ENCODE data around the gene CD27.
"Not testable (repeated sequence)": the region's sequence is repeated elsewhere in the genome, so short reads cannot be mapped to it uniquely, and the experiment has no call there.

Gene CD27

DNA sequence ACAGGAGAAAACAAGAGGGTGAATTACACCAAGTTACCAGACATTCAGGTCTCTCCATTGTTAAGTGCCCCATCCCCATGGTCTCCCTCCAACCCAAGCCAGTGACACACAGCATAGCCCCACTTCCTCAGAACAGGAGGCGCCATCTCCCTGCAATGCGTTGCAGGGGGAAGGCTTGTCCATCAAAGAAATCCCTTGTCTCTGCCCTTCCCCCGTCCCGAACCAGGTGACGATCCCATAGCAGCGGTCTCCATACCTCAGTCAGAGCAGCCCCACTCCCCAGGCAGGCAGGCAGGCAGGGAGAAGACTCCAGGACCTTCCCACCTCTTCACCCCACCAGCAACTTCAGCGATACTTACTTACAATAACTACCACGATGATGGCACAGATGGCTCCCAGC, 19.8 kb downstream of the CD27 start:
- no peak for DNase-seq (ENCODE audit: extremely low spot score)
- CTCF ChIA-PET: interaction anchor here (1.0 to 8.0 kb wide), 20 partner anchors 10 to 400 kb away, joined by 3 to 89 read pairs (median 12); partner anchors contain the start of genes CD27, LPAR5, MRPL51 and TAPBPL
- POLR2A ChIA-PET: interaction anchor here (1.5 kb wide), 1 partner anchor 70 kb away, joined by 6 read pairs; the partner anchor contains the start of gene GAPDH
- TF ChIP-seq, protein P1, sequence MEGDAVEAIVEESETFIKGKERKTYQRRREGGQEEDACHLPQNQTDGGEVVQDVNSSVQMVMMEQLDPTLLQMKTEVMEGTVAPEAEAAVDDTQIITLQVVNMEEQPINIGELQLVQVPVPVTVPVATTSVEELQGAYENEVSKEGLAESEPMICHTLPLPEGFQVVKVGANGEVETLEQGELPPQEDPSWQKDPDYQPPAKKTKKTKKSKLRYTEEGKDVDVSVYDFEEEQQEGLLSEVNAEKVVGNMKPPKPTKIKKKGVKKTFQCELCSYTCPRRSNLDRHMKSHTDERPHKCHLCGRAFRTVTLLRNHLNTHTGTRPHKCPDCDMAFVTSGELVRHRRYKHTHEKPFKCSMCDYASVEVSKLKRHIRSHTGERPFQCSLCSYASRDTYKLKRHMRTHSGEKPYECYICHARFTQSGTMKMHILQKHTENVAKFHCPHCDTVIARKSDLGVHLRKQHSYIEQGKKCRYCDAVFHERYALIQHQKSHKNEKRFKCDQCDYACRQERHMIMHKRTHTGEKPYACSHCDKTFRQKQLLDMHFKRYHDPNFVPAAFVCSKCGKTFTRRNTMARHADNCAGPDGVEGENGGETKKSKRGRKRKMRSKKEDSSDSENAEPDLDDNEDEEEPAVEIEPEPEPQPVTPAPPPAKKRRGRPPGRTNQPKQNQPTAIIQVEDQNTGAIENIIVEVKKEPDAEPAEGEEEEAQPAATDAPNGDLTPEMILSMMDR (IDR thresholded peaks at IDR 0.05; ENCODE audit: control extremely low read depth, extremely low read depth, low read depth, missing control alignments): no peak

DNA sequence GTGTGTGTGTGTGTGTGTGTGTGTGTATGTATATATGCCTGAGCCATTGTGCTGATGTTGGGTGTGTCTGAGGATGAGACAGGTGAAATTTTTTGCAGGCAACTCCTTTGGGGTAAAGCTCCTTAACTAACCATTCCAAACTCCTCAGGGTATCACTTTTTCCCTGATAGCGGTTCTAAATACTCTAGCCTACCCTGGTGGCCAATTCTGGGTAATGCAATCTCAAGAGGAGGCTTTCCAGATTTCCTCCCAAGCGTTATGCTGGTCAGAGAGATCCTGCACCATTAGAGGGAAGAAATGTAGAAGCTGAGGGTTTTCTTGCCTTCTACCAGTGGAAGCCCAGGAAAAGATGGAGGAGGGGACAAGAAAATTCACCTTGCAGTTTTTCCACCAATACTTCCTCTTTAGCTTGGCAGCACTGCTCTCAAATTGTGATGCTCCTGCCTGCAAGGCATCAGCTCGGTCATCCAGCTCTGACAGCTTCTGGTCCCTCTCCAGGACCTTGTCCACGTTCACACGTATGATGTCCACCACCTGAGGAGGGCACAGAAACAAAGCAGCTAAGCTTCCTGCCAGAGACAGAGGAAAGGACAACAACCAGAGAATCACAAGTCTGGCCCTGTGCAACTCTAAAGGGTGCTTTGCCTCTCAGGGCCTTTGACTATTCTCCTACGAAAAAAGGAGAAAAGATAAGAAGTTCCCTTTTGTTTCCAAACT, 20.9 kb downstream of the CD27 start:
- CTCF ChIA-PET: interaction anchor here (0.7 to 3.7 kb wide), 41 partner anchors 9 to 401 kb away, joined by 3 to 89 read pairs (median 5); partner anchors contain the start of genes CD27, GAPDH, LPAR5 and MRPL51
- POLR2A ChIA-PET: interaction anchor here (0.5 to 1.5 kb wide), 6 partner anchors 16 to 142 kb away, joined by 3 to 6 read pairs (median 4); partner anchors contain the start of gene GAPDH
- DNase-seq (ENCODE audit: extremely low spot score): no peak
- TF ChIP-seq, protein P1 (IDR thresholded peaks at IDR 0.05; ENCODE audit: control extremely low read depth, extremely low read depth, low read depth, missing control alignments): peak; percentile 86

DNA sequence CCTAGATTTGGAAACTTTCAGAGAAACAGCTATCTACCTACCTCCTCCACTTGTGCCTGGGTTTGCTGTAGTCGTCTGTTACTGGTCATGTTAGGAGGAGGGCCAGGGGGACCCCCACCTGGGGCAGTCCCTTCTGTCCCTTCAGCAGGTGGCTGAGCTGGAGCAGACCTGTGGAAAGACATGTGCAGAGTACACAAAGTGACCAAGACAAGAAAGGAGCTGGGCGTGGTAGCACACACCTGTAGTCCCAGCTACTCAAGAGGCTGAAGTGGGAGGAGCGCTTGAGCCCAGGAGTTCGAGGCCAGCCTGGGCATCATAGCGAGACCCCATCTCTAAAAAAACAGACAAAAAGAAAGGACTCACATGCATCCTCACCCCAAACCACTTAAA, 21.4 kb downstream of the CD27 start:
- POLR2A ChIA-PET: interaction anchor here (0.5 to 1.4 kb wide), 3 partner anchors 10 to 40 kb away, joined by 3 to 5 read pairs (median 4); no protein-coding TSS in a partner anchor
- TF ChIP-seq, protein P1 (IDR thresholded peaks at IDR 0.05; ENCODE audit: control extremely low read depth, extremely low read depth, low read depth, missing control alignments): no peak
- DNase-seq (ENCODE audit: extremely low spot score): no peak
- CTCF ChIA-PET: interaction anchor here (0.7 to 3.7 kb wide), 33 partner anchors 8 to 401 kb away, joined by 3 to 89 read pairs (median 5); partner anchors contain the start of genes CD27, GAPDH, MRPL51 and TAPBPL

DNA sequence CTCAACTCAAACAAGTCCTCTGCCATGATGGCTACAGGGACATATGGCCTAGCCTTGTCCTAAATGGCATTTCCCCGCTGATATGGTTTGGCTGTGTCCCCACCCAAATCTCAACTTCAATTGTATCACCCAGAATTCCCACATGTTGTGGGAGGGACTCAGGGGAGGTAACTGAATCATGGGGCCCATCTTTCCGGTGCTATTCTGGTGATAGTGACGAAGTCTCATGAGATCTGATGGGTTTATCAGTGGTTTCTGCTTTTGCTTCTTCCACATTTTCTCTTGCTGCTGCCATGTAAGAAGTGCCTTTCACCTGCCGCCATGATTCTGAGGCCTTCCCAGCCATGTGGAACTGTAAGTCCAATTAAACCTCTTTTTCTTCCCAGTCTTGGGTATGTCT, 22.0 kb downstream of the CD27 start:
- DNase-seq (ENCODE audit: extremely low spot score): not testable (repeated sequence)
- ChIA-PET POLR2A (interaction anchor here (0.5 to 1.4 kb wide), 2 partner anchors 10 to 41 kb away, joined by 3 to 4 read pairs; no protein-coding TSS in a partner anchor), CTCF (interaction anchor here (1.1 to 3.7 kb wide), 8 partner anchors 13 to 138 kb away, joined by 3 to 89 read pairs (median 20); partner anchors contain the start of genes CD27, MRPL51 and TAPBPL)

DNA sequence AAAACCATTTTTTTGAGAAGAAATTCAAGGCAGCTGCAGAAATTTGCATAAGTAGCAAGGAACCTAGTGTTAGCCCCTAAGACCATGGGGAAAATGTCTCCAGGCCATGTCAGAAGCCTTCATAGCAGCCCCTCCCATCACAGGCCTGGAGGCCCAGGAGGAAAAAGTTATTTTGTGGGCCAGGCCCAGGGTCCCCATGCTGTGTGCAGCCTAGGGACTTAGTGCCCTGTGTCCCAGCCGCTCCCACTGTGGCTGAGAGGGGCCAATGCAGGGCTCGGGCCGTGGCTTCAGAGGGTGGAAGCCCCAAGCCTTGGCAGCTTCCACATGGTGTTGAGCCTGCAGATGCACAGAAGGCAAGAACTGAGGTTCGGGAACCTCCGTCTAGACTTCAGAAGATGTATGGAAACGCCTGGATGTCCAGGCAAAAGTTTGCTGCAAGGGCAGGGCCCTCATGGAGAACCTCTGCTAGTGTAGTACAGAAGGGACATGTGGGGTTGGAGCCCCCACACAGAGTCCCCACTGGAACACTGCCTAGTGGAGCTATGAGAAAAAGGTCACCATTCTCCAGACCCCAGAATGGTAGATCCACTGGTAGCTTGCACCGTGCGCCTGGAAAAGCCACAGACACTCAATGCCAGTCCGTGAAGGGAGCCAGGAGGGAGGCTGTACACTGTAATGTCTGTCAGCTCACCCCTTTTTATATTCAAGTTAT, 23.0 kb downstream of the CD27 start:
- POLR2A ChIA-PET: interaction anchor here (1.4 kb wide), 1 partner anchor 26 kb away, joined by 4 read pairs; the partner anchor contains the start of gene MRPL51
- CTCF ChIA-PET: interaction anchor here (1.1 kb wide), 2 partner anchors 44 to 70 kb away, joined by 3 read pairs; no protein-coding TSS in a partner anchor
- DNase-seq (ENCODE audit: extremely low spot score): not testable (repeated sequence)

DNA sequence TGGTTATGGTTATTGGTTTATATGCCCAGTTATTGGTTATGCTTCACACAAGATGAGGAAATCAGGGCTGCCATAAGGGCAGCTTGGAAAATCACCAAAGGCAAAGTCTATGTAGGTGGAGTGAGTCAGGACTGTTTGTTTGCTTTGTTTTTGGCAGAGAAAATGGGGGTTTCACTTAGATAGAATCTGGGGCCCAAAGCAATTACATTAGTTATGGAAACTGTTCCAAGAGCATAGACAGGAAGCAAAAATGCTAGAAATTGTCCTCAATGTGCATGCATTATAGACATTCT, 23.5 kb downstream of the CD27 start:
- DNase-seq (ENCODE audit: extremely low spot score): no peak
- CTCF ChIA-PET: interaction anchor here (1.1 kb wide), 2 partner anchors 44 to 69 kb away, joined by 3 read pairs; no protein-coding TSS in a partner anchor
- TF ChIP-seq, protein P1 (IDR thresholded peaks at IDR 0.05; ENCODE audit: control extremely low read depth, extremely low read depth, low read depth, missing control alignments): no peak
- POLR2A ChIA-PET: interaction anchor here (0.9 to 1.4 kb wide), 2 partner anchors 7 to 25 kb away, joined by 4 to 5 read pairs; partner anchors contain the start of gene MRPL51

DNA sequence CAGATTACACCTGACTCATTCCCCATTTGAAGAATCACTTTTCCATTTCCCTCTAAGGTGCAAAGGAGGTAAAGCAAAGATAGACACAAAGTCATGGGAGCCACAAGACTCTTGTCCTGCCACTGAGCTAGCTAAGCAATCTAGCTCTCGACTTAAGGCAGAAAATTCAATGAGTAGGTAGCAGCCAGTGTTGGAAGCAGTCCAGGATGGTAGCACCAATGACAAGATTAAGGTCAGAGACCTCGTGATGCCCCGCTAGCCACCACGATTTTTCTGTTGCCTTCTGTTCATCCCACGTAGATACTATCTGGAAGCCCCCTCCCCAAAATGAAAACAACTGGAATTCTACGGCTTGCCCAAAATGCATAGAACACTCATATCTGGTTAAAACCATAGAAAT, 24.3 kb downstream of the CD27 start:
- TF ChIP-seq, protein P1 (IDR thresholded peaks at IDR 0.05; ENCODE audit: control extremely low read depth, extremely low read depth, low read depth, missing control alignments): no peak
- CTCF ChIA-PET: interaction anchor here (1.1 to 3.1 kb wide), 4 partner anchors 8 to 69 kb away, joined by 3 to 31 read pairs (median 9); partner anchors contain the start of gene MRPL51

More for the DNA sequence above, 24.3 kb downstream of the CD27 start:
- DNase-seq (ENCODE audit: extremely low spot score): no peak
- POLR2A ChIA-PET: interaction anchor here (0.9 to 2.8 kb wide), 6 partner anchors 8 to 70 kb away, joined by 4 to 73 read pairs (median 12); partner anchors contain the start of gene MRPL51
